ENCODE measurements around the gene ARL2BP.

ARL2BP gene

GRCh38 chr16:57265850-57266530 is 20.9 kb downstream of the ARL2BP start:
- TF ChIP-seq CTCF (conservative IDR thresholded peaks at IDR 0.05), result no peak

GRCh38 chr16:57266531-57267260 is 21.6 kb downstream of the ARL2BP start:
- TF ChIP-seq CTCF (conservative IDR thresholded peaks at IDR 0.05), result no peak
- peak overlapping the region; percentile 72 for H3K27ac ChIP-seq

More at GRCh38 chr16:57265850-57266530, 20.9 kb downstream of the ARL2BP start:
- peak overlapping the region; percentile 72 for H3K27ac ChIP-seq

GRCh38 chr16:57267343-57267742 is 22.3 kb downstream of the ARL2BP start:
- peak overlapping the region; percentile 72 for H3K27ac ChIP-seq

GRCh38 chr16:57268804-57269800 is 24.0 kb downstream of the ARL2BP start:
- no peak overlapping the region for H3K27ac ChIP-seq
- no peak for TF ChIP-seq CTCF (conservative IDR thresholded peaks at IDR 0.05)

- TF ChIP-seq CTCF (conservative IDR thresholded peaks at IDR 0.05), result no peak
- no peak overlapping the region for H3K27ac ChIP-seq
Observed at GRCh38 chr16:57270221-57271062, 25.4 kb downstream of the ARL2BP start.

GRCh38 chr16:57271063-57271345 is 25.9 kb downstream of the ARL2BP start:
- H3K27ac ChIP-seq, result no peak overlapping the region
- no peak for TF ChIP-seq CTCF (conservative IDR thresholded peaks at IDR 0.05)

GRCh38 chr16:57271867-57272495 is 26.9 kb downstream of the ARL2BP start:
- no peak overlapping the region for H3K27ac ChIP-seq
- TF ChIP-seq CTCF (conservative IDR thresholded peaks at IDR 0.05), result no peak
